CD4-positive, alpha-beta T cell treated with Interferon gamma for 1 hour (primary cell): ENCODE data around the gene TFCP2L1.
"Not testable (repeated sequence)": the region's sequence is repeated elsewhere in the genome, so short reads cannot be mapped to it uniquely, and the experiment has no call there.

Source experiments
- DNase-seq: peaks from one replicate; pipeline ENCODE4 v3.0.0-alpha.2; 2020

Gene TFCP2L1

GRCh38 chr2:121295911-121296650, 11.1 kb upstream of the TFCP2L1 start:
- no peak for DNase-seq

- no peak for DNase-seq
These were observed 10.2 kb upstream of the TFCP2L1 start for GRCh38 chr2:121294881-121295840.

- no peak for DNase-seq
These were observed 8.7 kb upstream of the TFCP2L1 start for GRCh38 chr2:121293450-121294325.

- no peak for DNase-seq
These were observed 6.2 kb upstream of the TFCP2L1 start for GRCh38 chr2:121291251-121291580.

GRCh38 chr2:121289271-121289670, 4.3 kb upstream of the TFCP2L1 start:
- DNase-seq, result no peak

- DNase-seq, result no peak
These were observed 3.6 kb upstream of the TFCP2L1 start for GRCh38 chr2:121288454-121289231.

GRCh38 chr2:121287956-121288355, 3.0 kb upstream of the TFCP2L1 start:
- no peak for DNase-seq

GRCh38 chr2:121287146-121287798, 2.3 kb upstream of the TFCP2L1 start:
- peak; percentile 60 for DNase-seq

- DNase-seq, result no peak
These were observed 1.5 kb upstream of the TFCP2L1 start for GRCh38 chr2:121286506-121286905.

- no peak for DNase-seq
These were observed 924 bp upstream of the TFCP2L1 start for GRCh38 chr2:121285926-121286325.

GRCh38 chr2:121283670-121284462, 1.1 kb downstream of the TFCP2L1 start:
- no peak for DNase-seq

- DNase-seq, result no peak
These were observed 2.1 kb downstream of the TFCP2L1 start for GRCh38 chr2:121282800-121283385.

GRCh38 chr2:121281694-121282093, 3.3 kb downstream of the TFCP2L1 start:
- no peak for DNase-seq

- DNase-seq, result no peak
These were observed 3.9 kb downstream of the TFCP2L1 start for GRCh38 chr2:121281107-121281506.

- DNase-seq, result no peak
These were observed 5.4 kb downstream of the TFCP2L1 start for GRCh38 chr2:121279476-121280220.

GRCh38 chr2:121276341-121276740, 8.7 kb downstream of the TFCP2L1 start:
- no peak for DNase-seq

- no peak for DNase-seq
These were observed 11.9 kb downstream of the TFCP2L1 start for GRCh38 chr2:121273116-121273515.

GRCh38 chr2:121272596-121272995, 12.4 kb downstream of the TFCP2L1 start:
- DNase-seq, result no peak

- DNase-seq, result not testable (repeated sequence)
These were observed 15.6 kb downstream of the TFCP2L1 start for GRCh38 chr2:121269436-121269835.
